ENCODE data around the gene HAUS2. TPM values are rescaled to one million over a fixed set of nuclear protein-coding genes. Genes with fewer than 3 reads are reported as not detected.

HAUS2 gene
- total RNA-seq = 10 to 100 TPM; 11.7 to 14.9 TPM
- long read RNA-seq, partial matches to known transcripts = 0 of 3 reads
- long read RNA-seq, other reads (novel, unspliced or antisense) = 0 of 3 reads

- DNase-seq (peak; percentile 93), ATAC-seq (peak; percentile 97)
- intact Hi-C loops (cut with DNase I) = loop anchor here (1.0 to 10.0 kb wide), 3 partner anchors 26 to 106 kb away; partner anchors contain the start of gene STARD9 (in 1 of the 2)
These were observed at the start of gene HAUS2, which contains the start of gene LRRC57 for GRCh38 chr15:42548249-42549031. TSS of gene HAUS2 (plus strand) at chr15:42548838. CDS start at chr15:42548873, 35 bp downstream. TSS of gene LRRC57 (minus strand) at chr15:42548793. CDS start at chr15:42548434, 359 bp downstream.

- intact Hi-C loops (cut with DNase I) = no loop called here
- no peak for ATAC-seq
- peak; percentile 38 for DNase-seq
These were observed 48.6 kb upstream of the HAUS2 start for GRCh38 chr15:42499858-42500609.

- ATAC-seq (peak; percentile 34 to 67), DNase-seq (no peak)
- intact Hi-C loops (cut with DNase I) = no loop called here
These were observed 46.2 kb upstream of the HAUS2 start for GRCh38 chr15:42502477-42502876.

- intact Hi-C loops (cut with DNase I) = no loop called here
- ATAC-seq (no peak), DNase-seq (no peak)
These were observed 44.8 kb upstream of the HAUS2 start for GRCh38 chr15:42503825-42504224.

GRCh38 chr15:42504631-42505030 is 44.0 kb upstream of the HAUS2 start:
- intact Hi-C loops (cut with DNase I) = no loop called here
- no peak for DNase-seq
- no peak for ATAC-seq

GRCh38 chr15:42507514-42507913 is 41.1 kb upstream of the HAUS2 start:
- ATAC-seq = no peak
- intact Hi-C loops (cut with DNase I) = no loop called here
- DNase-seq = no peak

- DNase-seq (no peak), ATAC-seq (peak; percentile 74 to 79)
- intact Hi-C loops (cut with DNase I) = no loop called here
These were observed 40.4 kb upstream of the HAUS2 start for GRCh38 chr15:42508263-42508690.

GRCh38 chr15:42510258-42511006 is 38.2 kb upstream of the HAUS2 start:
- intact Hi-C loops (cut with DNase I) = no loop called here
- peak in 1 of 2 donors; percentile 7 for ATAC-seq

GRCh38 chr15:42511007-42511391 is 37.6 kb upstream of the HAUS2 start:
- DNase-seq (no peak), ATAC-seq (peak; percentile 48 to 77)
- intact Hi-C loops (cut with DNase I) = no loop called here

More at GRCh38 chr15:42510258-42511006, 38.2 kb upstream of the HAUS2 start:
- DNase-seq = no peak

- intact Hi-C loops (cut with DNase I) = no loop called here
- no peak for DNase-seq
These were observed 25.3 kb upstream of the HAUS2 start for GRCh38 chr15:42523331-42523730.

GRCh38 chr15:42528970-42529369 is 19.7 kb upstream of the HAUS2 start:
- intact Hi-C loops (cut with DNase I) = no loop called here
- ATAC-seq = no peak
- DNase-seq = no peak

More at GRCh38 chr15:42523331-42523730, 25.3 kb upstream of the HAUS2 start:
- ATAC-seq = no peak

- ATAC-seq (no peak), DNase-seq (no peak)
- intact Hi-C loops (cut with DNase I) = no loop called here
These were observed 15.4 kb upstream of the HAUS2 start for GRCh38 chr15:42533246-42533645.

GRCh38 chr15:42544853-42545629 is 3.6 kb upstream of the HAUS2 start:
- DNase-seq = no peak
- no peak for ATAC-seq
- intact Hi-C loops (cut with DNase I) = loop anchor here in 1 of 2 donors (10.0 kb wide), 1 partner anchor 110 kb away; no protein-coding TSS in a partner anchor

GRCh38 chr15:42547918-42548248 is 755 bp upstream of the HAUS2 start:
- ATAC-seq (peak; percentile 21 to 27), DNase-seq (no peak)
- intact Hi-C loops (cut with DNase I) = loop anchor here (1.0 to 10.0 kb wide), 3 partner anchors 27 to 107 kb away; partner anchors contain the start of gene STARD9 (in 1 of the 2)

- peak; percentile 37 for DNase-seq
- intact Hi-C loops (cut with DNase I) = loop anchor here (2.0 to 10.0 kb wide), 2 partner anchors 26 to 106 kb away; partner anchors contain the start of gene STARD9 (in 1 of the 2)
- ATAC-seq = peak; percentile 10 to 59
These were observed 424 bp downstream of the HAUS2 start for GRCh38 chr15:42549032-42549491.

- ATAC-seq = no peak
- intact Hi-C loops (cut with DNase I) = loop anchor here (2.0 to 10.0 kb wide), 2 partner anchors 25 to 105 kb away; partner anchors contain the start of gene STARD9 (in 1 of the 2)
These were observed 1.2 kb downstream of the HAUS2 start for GRCh38 chr15:42549741-42550392.

GRCh38 chr15:42553554-42553953 is 4.9 kb downstream of the HAUS2 start:
- intact Hi-C loops (cut with DNase I) = no loop called here
- no peak for ATAC-seq
- DNase-seq = no peak

More at GRCh38 chr15:42549741-42550392, 1.2 kb downstream of the HAUS2 start:
- DNase-seq = no peak
